Epithelial cell of alveolus of lung (primary cell): ENCODE data around the gene UAP1. TPM values are rescaled to one million over a fixed set of nuclear protein-coding genes. Genes with fewer than 3 reads are reported as not detected.

Experiments
- total RNA-seq: library from RNA; depleted of rRNA; stranded (reverse); fragments of >200 nt; gene quantifications from 2 replicates; pipeline ENCODE4 v1.2.1, GENCODE V29; 2015

UAP1 gene
- total RNA-seq = 22.0 and 106 TPM in 2 replicates

GRCh38 chr1:162561616-162562469 is at the start of gene UAP1:
TSS of gene UAP1 (plus strand) at chr1:162561722. CDS start at chr1:162566069, 4,347 bp downstream.

GRCh38 chr1:162632217-162632666 is 70.7 kb downstream of the UAP1 start, which contains the start of gene DDR2:
TSS of gene DDR2 (plus strand) at chr1:162632464. CDS start at chr1:162719064, 86,600 bp downstream.

Other genes with a start within 250 kb of the UAP1 start
- gene SPATA46, start 184.9 kb upstream of the UAP1 start, total RNA-seq = not detected in 2 replicates
- 1.7 and 3.6 TPM in 2 replicates for gene C1orf226, start 180.0 kb upstream of the UAP1 start, total RNA-seq
- not detected in 2 replicates for gene SH2D1B, start 149.6 kb upstream of the UAP1 start, total RNA-seq
- 44.1 and 44.3 TPM in 2 replicates for gene UHMK1, start 63.9 kb upstream of the UAP1 start, total RNA-seq
- 76.5 and 94.2 TPM in 2 replicates for gene DDR2, start 70.7 kb downstream of the UAP1 start, total RNA-seq
- 10.5 and 21.9 TPM in 2 replicates for gene HSD17B7, start 229.0 kb downstream of the UAP1 start, total RNA-seq